Upper lobe of left lung (tissue), 6 donors: ENCODE measurements around the gene FOXO4. TPM values are rescaled to one million over a fixed set of nuclear protein-coding genes. Genes with fewer than 3 reads are reported as not detected.

Source experiments
- ATAC-seq, 2 donors: fragments of 200-7000 bp; cut with Tn5 transposase; one replicate each; pipeline ENCODE4 v1.9.1; 2022; ENCODE audit warnings: mild to moderate bottlenecking in 2 of 2, moderate library complexity in 2 of 2; ENCODE audit not compliant: low FRiP score in 2 of 2
- DNase-seq, 2 donors: peaks; one replicate each; pipeline ENCODE4 v3.0.0-alpha.2; 2019 to 2020
- H3K27ac ChIP-seq, 4 donors: fragments of 200-600 bp; sonication (generic); one replicate each; pipeline ENCODE4 v1.5.1; 2016 to 2019
- H3K27me3 ChIP-seq, 4 donors: fragments of 200-600 bp; sonication (generic); one replicate each; pipeline ENCODE4 v1.5.1; 2017 to 2019
- H3K36me3 ChIP-seq, 4 donors: fragments of 200-600 bp; sonication (generic); one replicate each; pipeline ENCODE4 v1.5.1; 2016 to 2019
- H3K4me1 ChIP-seq, 4 donors: fragments of 200-600 bp; sonication (generic); one replicate each; pipeline ENCODE4 v1.5.1; 2018 to 2019
- H3K4me3 ChIP-seq, 4 donors: fragments of 200-600 bp; sonication (generic); one replicate each; pipeline ENCODE4 v1.5.1; 2017 to 2019; ENCODE audit warnings: mild to moderate bottlenecking in 2 of 4, moderate library complexity in 1 of 4
- H3K9me3 ChIP-seq, 4 donors: fragments of 200-600 bp; sonication (generic); one replicate each; pipeline ENCODE4 v1.5.1; 2018 to 2019
- EP300 ChIP-seq, 4 donors: sonication (generic); formaldehyde crosslinking; IDR thresholded peaks; one replicate each; pipeline ENCODE4 v1.5.1; 2017; ENCODE audit warnings: antibody characterized with exemption in 4 of 4, control low read depth in 2 of 4
- POLR2A ChIP-seq, 4 donors: fragments of 450-650 bp; IDR thresholded peaks; one replicate each; pipeline ENCODE4 v1.5.1; 2016 to 2017; ENCODE audit warnings: antibody characterized with exemption in 4 of 4, mild to moderate bottlenecking in 2 of 4
- POLR2AphosphoS5 ChIP-seq, 2 donors: sonication (generic); formaldehyde crosslinking; IDR thresholded peaks; one replicate each; pipeline ENCODE4 v1.5.1; 2017; ENCODE audit warnings: antibody characterized with exemption in 2 of 2
- WGBS, 2 donors: methylation state at CpG; one replicate each; pipeline ENCODE4 v1.1.5; 2017 to 2018; 5-methylcytosine and 5-hydroxymethylcytosine counted together
- total RNA-seq, 6 donors: library from RNA; depleted of rRNA in 4 of 6; stranded (reverse); fragments of >200 nt in 4 of 6; gene quantifications; one replicate each; pipeline versions ENCODE4 v1.1.0 to v1.2.1, GENCODE V29; 2016 to 2021
- TF ChIP-seq, protein P1 (sequence below), 6 experiments: fragments of 450-650 bp in 4 of 6; fragments of 200-600 bp in 2 of 6; sonication (generic) in 2 of 6; IDR thresholded peaks; one replicate each; pipeline ENCODE4 v1.5.1; 2016 to 2019; ENCODE audit warnings: antibody characterized with exemption in 6 of 6
- donor health status: DM: no; HTN: no; CAD: no; lungs with moderate emphysema.
- donor health status: DM: no; HTN: yes; CAD: no; lungs with severe emphysema.

FOXO4 gene
- total RNA-seq, 6 donors from 2014 or later: 11.2 to 34.1 (median 24.0) TPM

GRCh38 chrX:71098302-71098701 lies 2.7 kb downstream of the FOXO4 start:
- Histone ChIP-seq H3K27ac (no peak overlapping the region), H3K9me3 (no peaks in the 10 kb centered on the region), H3K27me3 (no peaks in the 10 kb centered on the region), H3K4me3 (no peak overlapping the region), H3K36me3 (no peaks in the 10 kb centered on the region), H3K4me1 (peaks cover 7 to 14% (median 9%) of the 10 kb centered on the region in 4 donors)
- TF ChIP-seq, protein P1, sequence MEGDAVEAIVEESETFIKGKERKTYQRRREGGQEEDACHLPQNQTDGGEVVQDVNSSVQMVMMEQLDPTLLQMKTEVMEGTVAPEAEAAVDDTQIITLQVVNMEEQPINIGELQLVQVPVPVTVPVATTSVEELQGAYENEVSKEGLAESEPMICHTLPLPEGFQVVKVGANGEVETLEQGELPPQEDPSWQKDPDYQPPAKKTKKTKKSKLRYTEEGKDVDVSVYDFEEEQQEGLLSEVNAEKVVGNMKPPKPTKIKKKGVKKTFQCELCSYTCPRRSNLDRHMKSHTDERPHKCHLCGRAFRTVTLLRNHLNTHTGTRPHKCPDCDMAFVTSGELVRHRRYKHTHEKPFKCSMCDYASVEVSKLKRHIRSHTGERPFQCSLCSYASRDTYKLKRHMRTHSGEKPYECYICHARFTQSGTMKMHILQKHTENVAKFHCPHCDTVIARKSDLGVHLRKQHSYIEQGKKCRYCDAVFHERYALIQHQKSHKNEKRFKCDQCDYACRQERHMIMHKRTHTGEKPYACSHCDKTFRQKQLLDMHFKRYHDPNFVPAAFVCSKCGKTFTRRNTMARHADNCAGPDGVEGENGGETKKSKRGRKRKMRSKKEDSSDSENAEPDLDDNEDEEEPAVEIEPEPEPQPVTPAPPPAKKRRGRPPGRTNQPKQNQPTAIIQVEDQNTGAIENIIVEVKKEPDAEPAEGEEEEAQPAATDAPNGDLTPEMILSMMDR (IDR thresholded peaks at IDR 0.05): peak; percentile 24 to 54 (median 48)
- no peak for TF ChIP-seq POLR2AphosphoS5 (IDR thresholded peaks at IDR 0.05)
- peak in 1 of 2 donors; percentile 70 for DNase-seq
- peak in 1 of 2 donors; percentile 51 for ATAC-seq
- WGBS, 2 donors: 26 to 33% methylated on average over 1 to 2 of the region's 2 CpGs

- Histone ChIP-seq H3K9me3 (no peaks in the 10 kb centered on the region), H3K27me3 (no peaks in the 10 kb centered on the region), H3K4me1 (peaks cover 8 to 19% (median 14%) of the 10 kb centered on the region in 4 donors), H3K27ac (no peak overlapping the region), H3K4me3 (no peak overlapping the region), H3K36me3 (no peaks in the 10 kb centered on the region)
- WGBS, 2 donors: 65 to 70% methylated on average over 5 of the region's 5 CpGs
- DNase-seq (no peak), ATAC-seq (no peak)
- TF ChIP-seq EP300 (IDR thresholded peaks at IDR 0.05) (no peak), POLR2AphosphoS5 (IDR thresholded peaks at IDR 0.05) (no peak), POLR2A (IDR thresholded peaks at IDR 0.05) (no peak)
- TF ChIP-seq, protein P1 (IDR thresholded peaks at IDR 0.05): no peak
Observed at GRCh38 chrX:71098951-71099506, 3.4 kb downstream of the FOXO4 start.

DNA sequence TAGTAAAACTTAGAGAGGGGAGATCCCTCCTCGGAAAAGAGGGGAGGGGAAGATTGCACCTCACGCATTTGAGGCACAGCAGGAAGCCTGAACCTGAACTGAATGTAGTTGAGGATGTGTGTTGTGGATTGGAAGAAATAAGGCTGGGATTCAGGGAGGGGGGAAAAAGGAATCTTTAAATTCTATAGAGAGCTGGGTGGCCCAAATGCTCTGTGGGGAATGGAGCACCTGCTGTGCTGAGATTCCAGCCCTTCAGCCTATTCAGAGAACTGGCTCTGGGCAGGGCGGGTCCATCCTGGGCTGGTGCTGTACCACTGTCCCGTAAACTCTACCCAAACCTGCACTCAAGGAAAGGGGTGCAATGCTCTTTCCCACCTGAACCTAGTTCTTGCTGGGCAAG lies 4.1 kb downstream of the FOXO4 start:
- no peak for ATAC-seq

GRCh38 chrX:71100581-71101505 lies 5.2 kb downstream of the FOXO4 start:
- 70 to 80% methylated on average over 11 to 31 of the region's 31 CpGs for WGBS, 2 donors
- Histone ChIP-seq H3K27ac (no peak overlapping the region), H3K27me3 (no peaks in the 10 kb centered on the region), H3K36me3 (no peaks in the 10 kb centered on the region), H3K4me3 (no peak overlapping the region), H3K9me3 (no peaks in the 10 kb centered on the region), H3K4me1 (peaks cover 12 to 19% (median 15%) of the 10 kb centered on the region in 4 donors)
- DNase-seq (peak in 1 of 2 donors; percentile 66), ATAC-seq (no peak)
- TF ChIP-seq POLR2AphosphoS5 (IDR thresholded peaks at IDR 0.05): no peak
- TF ChIP-seq, protein P1 (IDR thresholded peaks at IDR 0.05): no peak
- no peak for TF ChIP-seq EP300 (IDR thresholded peaks at IDR 0.05)
- no peak for TF ChIP-seq POLR2A (IDR thresholded peaks at IDR 0.05)

More for the DNA sequence above, 4.1 kb downstream of the FOXO4 start:
- 66 to 91% methylated on average over 3 of the region's 4 CpGs for WGBS, 2 donors
- Histone ChIP-seq H3K27me3 (no peaks in the 10 kb centered on the region), H3K36me3 (no peaks in the 10 kb centered on the region), H3K4me1 (peaks cover 12 to 19% (median 17%) of the 10 kb centered on the region in 4 donors), H3K27ac (no peak overlapping the region), H3K9me3 (no peaks in the 10 kb centered on the region), H3K4me3 (no peak overlapping the region)
- TF ChIP-seq POLR2AphosphoS5 (IDR thresholded peaks at IDR 0.05) (no peak), EP300 (IDR thresholded peaks at IDR 0.05) (no peak), POLR2A (IDR thresholded peaks at IDR 0.05) (no peak)
- TF ChIP-seq, protein P1 (IDR thresholded peaks at IDR 0.05): no peak
- DNase-seq: no peak
